Measurements from ENCODE around the gene SEMA6A. TPM values are rescaled to one million over a fixed set of nuclear protein-coding genes. Genes with fewer than 3 reads are reported as not detected.

SEMA6A gene
- total RNA-seq, 1 experiment from 2014 or later: 53.3 TPM

DNA sequence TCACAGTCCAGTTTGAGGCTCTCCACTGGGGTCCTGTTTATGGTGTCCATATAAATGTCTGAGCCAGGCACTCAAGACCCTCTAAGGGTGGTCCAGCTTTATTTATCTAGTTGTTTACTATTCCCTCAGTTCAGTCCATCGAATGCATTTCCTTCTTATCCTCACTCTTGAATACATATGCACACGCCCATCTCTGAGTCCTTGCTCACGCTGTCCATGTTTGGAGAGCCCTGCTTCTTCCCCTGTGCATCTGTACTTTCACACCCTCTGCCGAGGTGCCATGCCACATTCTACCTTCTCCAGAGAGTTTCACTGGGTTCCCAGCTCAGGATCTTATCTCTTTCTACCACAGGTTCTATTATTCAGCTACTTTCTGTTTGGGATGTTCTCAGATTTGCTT is 30.2 kb upstream of the SEMA6A start:
- no TSS peak for BruUV-seq (replicated peaks)
- TF ChIP-seq, protein P1, sequence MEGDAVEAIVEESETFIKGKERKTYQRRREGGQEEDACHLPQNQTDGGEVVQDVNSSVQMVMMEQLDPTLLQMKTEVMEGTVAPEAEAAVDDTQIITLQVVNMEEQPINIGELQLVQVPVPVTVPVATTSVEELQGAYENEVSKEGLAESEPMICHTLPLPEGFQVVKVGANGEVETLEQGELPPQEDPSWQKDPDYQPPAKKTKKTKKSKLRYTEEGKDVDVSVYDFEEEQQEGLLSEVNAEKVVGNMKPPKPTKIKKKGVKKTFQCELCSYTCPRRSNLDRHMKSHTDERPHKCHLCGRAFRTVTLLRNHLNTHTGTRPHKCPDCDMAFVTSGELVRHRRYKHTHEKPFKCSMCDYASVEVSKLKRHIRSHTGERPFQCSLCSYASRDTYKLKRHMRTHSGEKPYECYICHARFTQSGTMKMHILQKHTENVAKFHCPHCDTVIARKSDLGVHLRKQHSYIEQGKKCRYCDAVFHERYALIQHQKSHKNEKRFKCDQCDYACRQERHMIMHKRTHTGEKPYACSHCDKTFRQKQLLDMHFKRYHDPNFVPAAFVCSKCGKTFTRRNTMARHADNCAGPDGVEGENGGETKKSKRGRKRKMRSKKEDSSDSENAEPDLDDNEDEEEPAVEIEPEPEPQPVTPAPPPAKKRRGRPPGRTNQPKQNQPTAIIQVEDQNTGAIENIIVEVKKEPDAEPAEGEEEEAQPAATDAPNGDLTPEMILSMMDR (IDR thresholded peaks at IDR 0.05; ENCODE audit: unreplicated experiment): no peak
- Mint-ChIP-seq H3K4me3 (ENCODE audit: low read depth, unreplicated experiment) (no peak overlapping the region), H3K9me3 (ENCODE audit: low read depth, unreplicated experiment) (peaks cover 2% of the 10 kb centered on the region), H3K4me1 (ENCODE audit: low read depth, unreplicated experiment) (peaks cover 13% of the 10 kb centered on the region), H3K36me3 (ENCODE audit: insufficient read depth, unreplicated experiment) (no peaks in the 10 kb centered on the region), H3K27me3 (ENCODE audit: unreplicated experiment) (no peaks in the 10 kb centered on the region), H3K27ac (ENCODE audit: unreplicated experiment) (no peak overlapping the region)
- intact Hi-C loops (cut with micrococcal nuclease; ENCODE audit: unreplicated experiment): no loop called here
- no peak for DNase-seq
- CTCF ChIA-PET: interaction anchor here (0.8 to 1.5 kb wide), 2 partner anchors 9 to 18 kb away, joined by 3 to 5 read pairs; no protein-coding TSS in a partner anchor

GRCh38 chr5:116600876-116601275 is 26.3 kb upstream of the SEMA6A start:
- Mint-ChIP-seq H3K27me3 (ENCODE audit: unreplicated experiment) (no peaks in the 10 kb centered on the region), H3K4me1 (ENCODE audit: low read depth, unreplicated experiment) (peaks cover 13% of the 10 kb centered on the region), H3K27ac (ENCODE audit: unreplicated experiment) (no peak overlapping the region), H3K4me3 (ENCODE audit: low read depth, unreplicated experiment) (no peak overlapping the region), H3K9me3 (ENCODE audit: low read depth, unreplicated experiment) (no peaks in the 10 kb centered on the region), H3K36me3 (ENCODE audit: insufficient read depth, unreplicated experiment) (no peaks in the 10 kb centered on the region)
- no TSS peak for BruUV-seq (replicated peaks)
- DNase-seq: no peak
- intact Hi-C loops (cut with micrococcal nuclease; ENCODE audit: unreplicated experiment): no loop called here
- CTCF ChIA-PET: no interaction called here
- TF ChIP-seq, protein P1 (IDR thresholded peaks at IDR 0.05; ENCODE audit: unreplicated experiment): no peak

GRCh38 chr5:116598911-116599310 is 24.3 kb upstream of the SEMA6A start:
- CTCF ChIA-PET: no interaction called here

DNA sequence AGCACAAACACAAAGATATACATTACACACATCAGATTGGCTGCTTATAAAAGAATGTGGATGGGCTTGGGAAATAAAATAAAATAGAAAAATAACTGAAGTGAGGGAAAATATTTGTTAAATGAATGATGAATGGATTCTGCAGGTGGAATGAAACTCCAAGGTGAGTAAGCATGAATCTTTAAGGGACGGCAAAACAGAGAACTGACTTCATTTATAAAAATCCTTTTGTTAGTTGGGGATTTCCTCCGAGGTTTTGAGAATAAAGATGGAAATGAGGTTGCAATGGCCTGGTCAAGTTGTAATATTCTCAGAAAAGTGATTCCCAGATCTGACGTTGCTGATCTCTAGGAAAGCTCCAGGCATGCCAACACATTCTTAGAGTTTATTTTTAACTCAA is 20.9 kb upstream of the SEMA6A start:
- Mint-ChIP-seq H3K36me3 (ENCODE audit: insufficient read depth, unreplicated experiment) (no peaks in the 10 kb centered on the region), H3K9me3 (ENCODE audit: low read depth, unreplicated experiment) (no peaks in the 10 kb centered on the region), H3K27ac (ENCODE audit: unreplicated experiment) (no peak overlapping the region), H3K4me3 (ENCODE audit: low read depth, unreplicated experiment) (no peak overlapping the region), H3K27me3 (ENCODE audit: unreplicated experiment) (no peaks in the 10 kb centered on the region), H3K4me1 (ENCODE audit: low read depth, unreplicated experiment) (no peaks in the 10 kb centered on the region)
- TF ChIP-seq, protein P1 (IDR thresholded peaks at IDR 0.05; ENCODE audit: unreplicated experiment): no peak
- intact Hi-C loops (cut with micrococcal nuclease; ENCODE audit: unreplicated experiment): no loop called here
- CTCF ChIA-PET: no interaction called here
- DNase-seq: no peak
- BruUV-seq (replicated peaks): no TSS peak

More at GRCh38 chr5:116598911-116599310, 24.3 kb upstream of the SEMA6A start:
- Mint-ChIP-seq H3K27me3 (ENCODE audit: unreplicated experiment) (no peaks in the 10 kb centered on the region), H3K4me1 (ENCODE audit: low read depth, unreplicated experiment) (no peaks in the 10 kb centered on the region), H3K9me3 (ENCODE audit: low read depth, unreplicated experiment) (no peaks in the 10 kb centered on the region), H3K36me3 (ENCODE audit: insufficient read depth, unreplicated experiment) (no peaks in the 10 kb centered on the region), H3K4me3 (ENCODE audit: low read depth, unreplicated experiment) (no peak overlapping the region), H3K27ac (ENCODE audit: unreplicated experiment) (no peak overlapping the region)
- intact Hi-C loops (cut with micrococcal nuclease; ENCODE audit: unreplicated experiment): no loop called here
- no TSS peak for BruUV-seq (replicated peaks)
- TF ChIP-seq, protein P1 (IDR thresholded peaks at IDR 0.05; ENCODE audit: unreplicated experiment): no peak
- no peak for DNase-seq
